Liver (tissue), 9 donors: Measurements from ENCODE around the gene CA5A. TPM values are rescaled to one million over a fixed set of nuclear protein-coding genes. Genes with fewer than 3 reads are reported as not detected.

ENCODE experiments used
- DNase-seq: peaks from one replicate; pipeline ENCODE4 v3.0.0-alpha.2; 2017; ENCODE audit warnings: low spot score
- H3K27ac ChIP-seq, 2 donors: one replicate each; pipeline ENCODE4 v1.7.0; 2013; ENCODE audit warnings: inconsistent platforms in 2 of 2, low read length in 2 of 2, control low read depth in 1 of 2, low read depth in 1 of 2, mild to moderate bottlenecking in 1 of 2
- H3K27me3 ChIP-seq, 4 donors: one replicate each; pipeline versions ENCODE4 v1.6.1 to v1.7.0; 2013; ENCODE audit warnings: low read length in 3 of 4, inconsistent platforms in 1 of 4, mild to moderate bottlenecking in 1 of 4, moderate library complexity in 1 of 4; ENCODE audit not compliant: control insufficient read depth in 4 of 4, insufficient read depth in 4 of 4
- H3K36me3 ChIP-seq, 4 donors: one replicate each; pipeline versions ENCODE4 v1.6.1 to v1.7.0; 2013; ENCODE audit warnings: low read length in 3 of 4, mild to moderate bottlenecking in 3 of 4, low read depth in 1 of 4, moderate library complexity in 1 of 4; ENCODE audit not compliant: control insufficient read depth in 4 of 4, insufficient read depth in 3 of 4
- H3K4me1 ChIP-seq, 4 donors: one replicate each; pipeline versions ENCODE4 v1.6.1 to v1.7.0; 2013; ENCODE audit warnings: low read length in 3 of 4, mild to moderate bottlenecking in 3 of 4, moderate library complexity in 1 of 4; ENCODE audit not compliant: control insufficient read depth in 4 of 4, insufficient read depth in 4 of 4
- H3K4me3 ChIP-seq, 3 donors: one replicate each; pipeline versions ENCODE4 v1.6.1 to v1.7.0; 2013; ENCODE audit warnings: low read length in 3 of 3, control low read depth in 1 of 3, low read depth in 1 of 3, mild to moderate bottlenecking in 1 of 3
- H3K9ac ChIP-seq, 2 donors: one replicate each; pipeline ENCODE4 v1.7.0; 2013; ENCODE audit warnings: low read length in 2 of 2, mild to moderate bottlenecking in 2 of 2, moderate library complexity in 2 of 2, control low read depth in 1 of 2, low read depth in 1 of 2
- H3K9me3 ChIP-seq, 4 donors: one replicate each; pipeline versions ENCODE4 v1.6.1 to v1.7.0; 2013; ENCODE audit warnings: low read length in 3 of 4; ENCODE audit not compliant: control insufficient read depth in 4 of 4
- ATF3 ChIP-seq: IDR thresholded peaks from 2 replicates; pipeline ENCODE4 v1.6.1; 2016; ENCODE audit warnings: antibody characterized with exemption
- CTCF ChIP-seq: fragments of 150-350 bp; IDR thresholded peaks from 2 replicates; pipeline ENCODE4 v1.5.1; 2017; ENCODE audit warnings: improper control_type of control experiment, low read depth, low read length; ENCODE audit not compliant: missing input control
- EGR1 ChIP-seq, 2 donors: IDR thresholded peaks; 2 replicates each; pipeline ENCODE4 v1.6.1; 2016 to 2018; ENCODE audit warnings: antibody characterized with exemption in 2 of 2, low read depth in 2 of 2
- FOXA1 ChIP-seq: IDR thresholded peaks from 2 replicates; pipeline ENCODE4 v1.6.1; 2016; ENCODE audit warnings: antibody characterized with exemption
- FOXA2 ChIP-seq: IDR thresholded peaks from 2 replicates; pipeline ENCODE4 v1.6.1; 2016; ENCODE audit warnings: antibody characterized with exemption
- GABPA ChIP-seq, 2 donors: IDR thresholded peaks in 1 of 2; conservative IDR thresholded peaks in 1 of 2; 2 replicates each; pipeline ENCODE4 v1.6.1; 2016; ENCODE audit warnings: antibody characterized with exemption in 2 of 2, mild to moderate bottlenecking in 1 of 2, moderate library complexity in 1 of 2
- HNF4A ChIP-seq, 2 donors: conservative IDR thresholded peaks; 2 replicates each; pipeline ENCODE4 v1.6.1; 2016; ENCODE audit warnings: antibody characterized with exemption in 2 of 2, mild to moderate bottlenecking in 2 of 2
- HNF4G ChIP-seq: IDR thresholded peaks from 2 replicates; pipeline ENCODE4 v1.6.1; 2016; ENCODE audit warnings: antibody characterized with exemption
- JUND ChIP-seq, 2 donors: IDR thresholded peaks; 2 replicates each; pipeline ENCODE4 v1.6.1; 2016; ENCODE audit warnings: antibody characterized with exemption in 2 of 2
- MAX ChIP-seq: IDR thresholded peaks from 2 replicates; pipeline ENCODE4 v1.6.1; 2016; ENCODE audit warnings: antibody characterized with exemption
- NR2F2 ChIP-seq: IDR thresholded peaks from 2 replicates; pipeline ENCODE4 v1.6.1; 2016; ENCODE audit warnings: antibody characterized with exemption
- RAD21 ChIP-seq, 2 donors: IDR thresholded peaks; 2 replicates each; pipeline ENCODE4 v1.6.1; 2016; ENCODE audit warnings: antibody characterized with exemption in 2 of 2, mild to moderate bottlenecking in 2 of 2
- REST ChIP-seq: IDR thresholded peaks from 2 replicates; pipeline ENCODE4 v1.6.1; 2016; ENCODE audit warnings: antibody characterized with exemption, mild to moderate bottlenecking
- RXRA ChIP-seq, 2 donors: IDR thresholded peaks; 2 replicates each; pipeline ENCODE4 v1.6.1; 2017 to 2018; ENCODE audit warnings: antibody characterized with exemption in 2 of 2, mild to moderate bottlenecking in 1 of 2
- SP1 ChIP-seq: IDR thresholded peaks from 2 replicates; pipeline ENCODE4 v1.6.1; 2018; ENCODE audit warnings: antibody characterized with exemption, mild to moderate bottlenecking
- TAF1 ChIP-seq: conservative IDR thresholded peaks from 2 replicates; pipeline ENCODE4 v1.6.1; 2016; ENCODE audit warnings: antibody characterized with exemption, mild to moderate bottlenecking
- YY1 ChIP-seq: IDR thresholded peaks from 2 replicates; pipeline ENCODE4 v1.6.1; 2016; ENCODE audit warnings: antibody characterized with exemption, mild to moderate bottlenecking
- ZBTB33 ChIP-seq: IDR thresholded peaks from 2 replicates; pipeline ENCODE4 v1.6.1; 2016; ENCODE audit warnings: antibody characterized with exemption
- WGBS: extraction: QIAGEN DNeasy Blood & Tissue Kit; methylation state at CpG from one replicate; pipeline ENCODE4 v1.1.7; 2013; 5-methylcytosine and 5-hydroxymethylcytosine counted together
- polyA plus RNA-seq, 2 donors: library from polyadenylated mRNA; stranded (reverse) in 1 of 2; unstranded in 1 of 2; fragments of 200-250 nt in 1 of 2; fragments of >200 nt in 1 of 2; fragmentation: Nextera tagmentation in 1 of 2; extraction: Ambion mirVana in 1 of 2; gene quantifications; one replicate each; pipeline versions ENCODE4 v1.2.1 to v1.2.3, GENCODE V29; 2013 to 2015
- total RNA-seq, 2 donors: library from RNA; depleted of rRNA; stranded (reverse); fragments of >200 nt; gene quantifications; one replicate each; pipeline ENCODE4 v1.2.3, GENCODE V29; 2014
- donor health status: healthy.
- donor health status: healthy.
- donor health status: healthy.
- donor health status: healthy.
- donor health status: healthy.

CA5A gene
- total and polyA plus RNA-seq, 4 donors = 12.3 to 66.8 (median 33.6) TPM

- Histone ChIP-seq H3K9me3 (no peaks in the 10 kb centered on the region), H3K4me3 (peak overlapping the region in 1 of 3 donors; percentile 42), H3K27me3 (no peaks in the 10 kb centered on the region), H3K4me1 (peaks cover 11 to 80% (median 58%) of the 10 kb centered on the region in 4 donors), H3K27ac (peak overlapping the region; percentile 94 to 96), H3K9ac (peak overlapping the region in 1 of 2 donors; percentile 82), H3K36me3 (peaks cover 2 to 5% (median 4%) of the 10 kb centered on the region in 4 donors)
- WGBS = 64% methylated on average over 34 of the region's 34 CpGs
- no peak for DNase-seq
- TF ChIP-seq REST = peak; percentile 2
- no peak for TF ChIP-seq JUND (IDR thresholded peaks at IDR 0.05)
- peak in 1 of 2 donors; percentile 3 for TF ChIP-seq RXRA (IDR thresholded peaks at IDR 0.05)
Observed at GRCh38 chr16:87839542-87840270, 96.6 kb downstream of the CA5A start.

GRCh38 chr16:87838643-87839541 is 97.4 kb downstream of the CA5A start:
- H3K4me3 ChIP-seq = peak overlapping the region; percentile 45 to 55 (median 53)
- 44% methylated on average over 27 of the region's 27 CpGs for WGBS
- H3K36me3 ChIP-seq = peaks cover 5 to 12% (median 6%) of the 10 kb centered on the region in 4 donors

More at GRCh38 chr16:87838643-87839541, 97.4 kb downstream of the CA5A start:
- no peak for DNase-seq
- Histone ChIP-seq H3K27ac (peak overlapping the region; percentile 94 to 96), H3K9me3 (no peaks in the 10 kb centered on the region), H3K4me1 (peaks cover 11 to 71% (median 50%) of the 10 kb centered on the region in 4 donors), H3K27me3 (no peaks in the 10 kb centered on the region), H3K9ac (peak overlapping the region; percentile 73 to 82)
- TF ChIP-seq HNF4A (conservative IDR thresholded peaks at IDR 0.05) = peak; percentile 90
- peak in 1 of 2 donors; percentile 23 for TF ChIP-seq EGR1 (IDR thresholded peaks at IDR 0.05; ENCODE audit: low read depth in 2 of 2)
- no peak for TF ChIP-seq CTCF
- TF ChIP-seq HNF4G = peak; percentile 63
- no peak for TF ChIP-seq GABPA (IDR thresholded peaks at IDR 0.05 in 1 of 2, conservative IDR thresholded peaks at IDR 0.05 in 1 of 2)
- TF ChIP-seq JUND (IDR thresholded peaks at IDR 0.05) = peak; percentile 33 to 49
- TF ChIP-seq NR2F2 = no peak
- TF ChIP-seq RXRA (IDR thresholded peaks at IDR 0.05) = peak; percentile 92 to 94
- TF ChIP-seq MAX = no peak
- TF ChIP-seq SP1 = peak; percentile 97
- TF ChIP-seq ZBTB33 = no peak
- peak; percentile 36 for TF ChIP-seq FOXA2
- peak; percentile 94 for TF ChIP-seq REST
- TF ChIP-seq RAD21 (IDR thresholded peaks at IDR 0.05) = peak; percentile 30 to 61
- peak; percentile 83 for TF ChIP-seq TAF1
- TF ChIP-seq FOXA1 = peak; percentile 45
- TF ChIP-seq YY1 = peak; percentile 77
- TF ChIP-seq ATF3 = peak; percentile 21
